ENCODE data around the gene USF2. TPM values are rescaled to one million over a fixed set of nuclear protein-coding genes. Genes with fewer than 3 reads are reported as not detected.

Gene USF2
- total RNA-seq, 4 donors from 2014 or later, result 118 to 169 (median 143) TPM

DNA sequence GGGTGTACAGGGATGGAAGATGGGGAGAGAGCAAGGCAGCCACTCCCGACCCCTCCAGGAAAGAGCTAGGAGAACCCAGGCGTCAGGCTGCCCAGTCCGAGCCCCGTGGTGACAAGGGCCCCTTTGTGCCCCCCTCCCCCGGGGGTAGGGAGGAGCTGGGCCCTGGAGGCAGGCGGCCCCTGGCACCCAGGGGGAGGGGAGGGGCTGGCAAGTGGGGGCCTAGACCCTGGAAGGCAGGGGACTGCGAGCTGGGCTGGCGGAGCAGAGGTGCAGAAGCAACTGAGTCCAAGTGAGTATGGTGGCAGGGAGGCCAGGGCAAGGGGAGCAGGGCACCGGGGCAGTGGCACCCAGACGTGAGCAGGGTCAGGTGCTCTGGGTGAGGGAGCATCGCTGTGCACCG lies 23.2 kb downstream of the USF2 start, which contains the start of gene MAG:
TSS of gene MAG (plus strand) at position 246 of the 400 bp plus-strand sequence. CDS start 3,248 bp downstream, outside the sequence.
- peaks cover 5 to 23% (median 22%) of the 10 kb centered on the region in 3 donors for H3K27me3 ChIP-seq
- no peak for DNase-seq
- no peak for TF ChIP-seq POLR2A (IDR thresholded peaks at IDR 0.05)
- TF ChIP-seq, protein P1, sequence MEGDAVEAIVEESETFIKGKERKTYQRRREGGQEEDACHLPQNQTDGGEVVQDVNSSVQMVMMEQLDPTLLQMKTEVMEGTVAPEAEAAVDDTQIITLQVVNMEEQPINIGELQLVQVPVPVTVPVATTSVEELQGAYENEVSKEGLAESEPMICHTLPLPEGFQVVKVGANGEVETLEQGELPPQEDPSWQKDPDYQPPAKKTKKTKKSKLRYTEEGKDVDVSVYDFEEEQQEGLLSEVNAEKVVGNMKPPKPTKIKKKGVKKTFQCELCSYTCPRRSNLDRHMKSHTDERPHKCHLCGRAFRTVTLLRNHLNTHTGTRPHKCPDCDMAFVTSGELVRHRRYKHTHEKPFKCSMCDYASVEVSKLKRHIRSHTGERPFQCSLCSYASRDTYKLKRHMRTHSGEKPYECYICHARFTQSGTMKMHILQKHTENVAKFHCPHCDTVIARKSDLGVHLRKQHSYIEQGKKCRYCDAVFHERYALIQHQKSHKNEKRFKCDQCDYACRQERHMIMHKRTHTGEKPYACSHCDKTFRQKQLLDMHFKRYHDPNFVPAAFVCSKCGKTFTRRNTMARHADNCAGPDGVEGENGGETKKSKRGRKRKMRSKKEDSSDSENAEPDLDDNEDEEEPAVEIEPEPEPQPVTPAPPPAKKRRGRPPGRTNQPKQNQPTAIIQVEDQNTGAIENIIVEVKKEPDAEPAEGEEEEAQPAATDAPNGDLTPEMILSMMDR (IDR thresholded peaks at IDR 0.05 in 4 of 5, conservative IDR thresholded peaks at IDR 0.05 in 1 of 5), result no peak
- ATAC-seq, result no peak
- H3K27ac ChIP-seq, result no peak within 1 kb of the TSS
- H3K4me3 ChIP-seq, result no peak within 1 kb of the TSS
- in situ Hi-C loops (cut with MboI; ENCODE audit: low sequenced_read_pairs in 4 of 4), result no loop called here
- intact Hi-C loops (cut with DNase I; ENCODE audit: low total_unique reads), result no loop called here
- no peaks in the 10 kb centered on the region for H3K9me3 ChIP-seq
- H3K4me1 ChIP-seq, result no peaks in the 10 kb centered on the region
- no peaks in the 10 kb centered on the region for H3K36me3 ChIP-seq

DNA sequence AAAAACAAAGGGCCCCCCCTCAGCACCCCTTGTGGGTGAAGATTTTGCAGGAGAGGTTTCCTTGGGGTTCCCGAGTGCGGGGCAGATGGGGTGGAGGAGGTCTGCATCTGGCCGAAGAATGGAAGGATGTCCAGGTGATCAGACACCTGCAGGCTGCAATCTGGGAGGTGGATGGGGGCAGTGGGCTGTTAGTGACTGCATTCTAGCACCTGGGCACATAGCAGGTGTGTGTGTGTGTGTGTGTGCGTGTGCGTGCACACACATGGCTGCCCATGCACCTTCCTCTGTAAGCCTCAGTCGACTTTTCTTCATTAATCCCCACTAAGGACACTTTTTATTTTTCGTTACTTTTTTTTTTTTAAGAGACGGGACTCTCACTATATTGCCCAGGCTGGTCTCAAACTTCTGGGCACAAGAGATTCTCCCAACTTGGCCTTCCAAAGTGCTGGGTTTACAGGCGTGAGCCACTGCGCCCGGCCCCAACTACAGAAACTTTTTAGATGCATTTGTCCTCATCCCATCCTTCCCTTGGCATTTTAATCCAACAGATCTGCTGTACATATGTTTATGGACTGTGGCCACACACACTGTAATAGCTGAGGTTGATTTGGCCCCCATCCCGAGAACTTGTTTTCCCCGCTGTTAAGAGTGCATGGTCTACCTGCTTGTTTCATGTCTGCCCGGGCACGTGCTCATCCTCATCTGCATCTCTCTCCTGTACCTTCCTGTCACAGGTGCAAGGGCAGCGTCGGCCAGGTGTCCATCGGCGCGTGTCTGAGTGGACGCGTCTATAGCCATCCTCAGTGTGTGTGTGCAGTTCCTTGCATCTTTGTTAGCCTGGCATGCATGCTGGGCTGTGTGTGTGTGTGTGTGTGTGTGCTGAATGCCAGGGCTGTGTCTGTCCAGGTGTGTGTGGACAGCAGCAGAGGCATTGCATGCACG lies 23.9 kb downstream of the USF2 start:
- TF ChIP-seq, protein P1 (IDR thresholded peaks at IDR 0.05 in 4 of 5, conservative IDR thresholded peaks at IDR 0.05 in 1 of 5), result no peak
- TF ChIP-seq POLR2A (IDR thresholded peaks at IDR 0.05), result no peak
- in situ Hi-C loops (cut with MboI; ENCODE audit: low sequenced_read_pairs in 4 of 4), result no loop called here

DNA sequence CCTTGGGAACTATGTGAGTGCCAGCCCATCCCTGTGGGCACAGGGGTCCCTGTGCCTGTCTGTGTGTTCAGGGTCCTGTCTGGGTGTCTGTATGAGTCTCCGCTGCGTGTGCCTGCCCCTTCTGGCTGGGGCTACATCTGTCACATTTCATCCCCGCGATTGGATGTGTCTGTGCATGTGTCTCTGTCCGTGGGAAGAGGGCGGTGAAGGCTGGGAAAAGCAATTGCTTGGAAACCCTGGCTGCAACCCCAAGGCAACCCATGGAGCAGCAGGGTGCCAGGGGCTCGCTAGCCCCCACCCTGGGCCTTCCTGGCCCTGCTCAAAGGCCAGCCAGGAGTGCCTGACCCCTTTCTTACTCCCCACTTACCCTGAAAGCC lies 24.6 kb downstream of the USF2 start:
- ATAC-seq (no peak), DNase-seq (no peak)
- H3K27ac ChIP-seq, result no peak overlapping the region
- H3K4me1 ChIP-seq, result no peaks in the 10 kb centered on the region
- peaks cover 12 to 29% (median 27%) of the 10 kb centered on the region in 3 donors for H3K27me3 ChIP-seq
- H3K36me3 ChIP-seq, result no peaks in the 10 kb centered on the region
- intact Hi-C loops (cut with DNase I; ENCODE audit: low total_unique reads) (no loop called here), in situ Hi-C loops (cut with MboI; ENCODE audit: low sequenced_read_pairs in 4 of 4) (no loop called here)
- no peaks in the 10 kb centered on the region for H3K9me3 ChIP-seq
- no peak for TF ChIP-seq POLR2A (IDR thresholded peaks at IDR 0.05)
- TF ChIP-seq, protein P1 (IDR thresholded peaks at IDR 0.05 in 4 of 5, conservative IDR thresholded peaks at IDR 0.05 in 1 of 5), result no peak
- H3K4me3 ChIP-seq, result no peak overlapping the region

More for the DNA sequence above, 23.9 kb downstream of the USF2 start:
- Histone ChIP-seq H3K27me3 (peaks cover 9 to 23% (median 22%) of the 10 kb centered on the region in 3 donors), H3K27ac (no peak overlapping the region), H3K36me3 (no peaks in the 10 kb centered on the region), H3K9me3 (no peaks in the 10 kb centered on the region), H3K4me1 (no peaks in the 10 kb centered on the region), H3K4me3 (no peak overlapping the region)
- no peak for ATAC-seq
- intact Hi-C loops (cut with DNase I; ENCODE audit: low total_unique reads), result no loop called here
- DNase-seq, result no peak

DNA sequence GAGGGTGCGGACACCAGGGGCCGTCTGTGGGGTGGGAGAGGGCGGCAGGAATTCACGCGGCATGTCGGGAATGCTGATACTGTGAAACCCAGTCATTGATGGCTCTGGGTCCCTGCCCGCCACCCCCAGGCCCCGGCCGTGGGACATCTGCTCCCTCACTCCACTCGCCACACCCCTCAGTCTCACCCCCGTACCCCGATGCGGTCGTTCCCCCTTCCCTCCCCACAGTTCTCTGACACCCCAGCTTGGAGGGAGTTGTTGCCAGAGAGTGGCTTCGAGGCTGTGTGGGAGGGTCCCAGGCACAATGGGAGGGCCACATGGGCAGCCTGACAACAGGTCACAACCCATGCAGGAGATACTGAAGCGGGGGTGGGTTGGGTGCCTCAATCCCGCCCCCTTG lies 25.0 kb downstream of the USF2 start:
- intact Hi-C loops (cut with DNase I; ENCODE audit: low total_unique reads), result no loop called here
- DNase-seq (no peak), ATAC-seq (no peak)
- no peaks in the 10 kb centered on the region for H3K9me3 ChIP-seq
- TF ChIP-seq, protein P1 (IDR thresholded peaks at IDR 0.05 in 4 of 5, conservative IDR thresholded peaks at IDR 0.05 in 1 of 5), result no peak
- no peak for TF ChIP-seq POLR2A (IDR thresholded peaks at IDR 0.05)
- H3K36me3 ChIP-seq, result no peaks in the 10 kb centered on the region
- in situ Hi-C loops (cut with MboI; ENCODE audit: low sequenced_read_pairs in 4 of 4), result no loop called here
- no peak overlapping the region for H3K4me3 ChIP-seq
- no peak overlapping the region for H3K27ac ChIP-seq
- no peaks in the 10 kb centered on the region for H3K4me1 ChIP-seq
- H3K27me3 ChIP-seq, result peaks cover 12 to 33% (median 27%) of the 10 kb centered on the region in 3 donors

Data from gastrocnemius medialis (tissue), 4 donors.